Cerebellar cortex (tissue), 1 donor: ENCODE data around the gene UHMK1.
"Not testable (repeated sequence)": the region's sequence is repeated elsewhere in the genome, so short reads cannot be mapped to it uniquely, and the experiment has no call there.

Experiments used
- DNase-seq: peaks from one replicate; pipeline ENCODE4 v3.0.0-alpha.2; 2015; ENCODE audit warnings: low spot score

The UHMK1 gene

GRCh38 chr1:162566870-162567269 is 69.3 kb downstream of the UHMK1 start:
- no peak for DNase-seq

GRCh38 chr1:162568802-162569201 is 71.2 kb downstream of the UHMK1 start:
- DNase-seq = no peak

- no peak for DNase-seq
Observed at GRCh38 chr1:162570718-162571117, 73.1 kb downstream of the UHMK1 start.

- DNase-seq = not testable (repeated sequence)
Observed at GRCh38 chr1:162571121-162571520, 73.5 kb downstream of the UHMK1 start.

DNA sequence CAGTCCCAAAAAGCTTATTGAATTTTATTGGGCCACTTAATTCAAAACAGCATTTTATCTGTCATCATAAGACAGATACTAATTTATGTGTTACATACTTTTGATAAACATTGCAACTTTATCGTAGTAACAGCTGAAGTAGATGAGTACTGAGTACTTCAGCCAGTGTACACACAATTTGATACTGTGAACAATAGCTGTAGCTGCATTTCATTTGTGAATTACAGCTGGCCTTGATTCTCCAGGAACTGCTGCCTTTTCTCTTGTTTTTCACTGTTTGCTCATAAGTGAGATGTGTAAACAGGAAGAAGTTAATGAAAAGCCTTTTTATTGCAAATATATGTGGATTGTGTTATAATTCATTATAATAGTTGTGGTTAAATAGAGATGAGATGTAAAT is 74.1 kb downstream of the UHMK1 start:
- no peak for DNase-seq

- no peak for DNase-seq
Observed at GRCh38 chr1:162573136-162573535, 75.5 kb downstream of the UHMK1 start.

- DNase-seq = no peak
Observed at GRCh38 chr1:162578071-162578700, 80.6 kb downstream of the UHMK1 start.

DNA sequence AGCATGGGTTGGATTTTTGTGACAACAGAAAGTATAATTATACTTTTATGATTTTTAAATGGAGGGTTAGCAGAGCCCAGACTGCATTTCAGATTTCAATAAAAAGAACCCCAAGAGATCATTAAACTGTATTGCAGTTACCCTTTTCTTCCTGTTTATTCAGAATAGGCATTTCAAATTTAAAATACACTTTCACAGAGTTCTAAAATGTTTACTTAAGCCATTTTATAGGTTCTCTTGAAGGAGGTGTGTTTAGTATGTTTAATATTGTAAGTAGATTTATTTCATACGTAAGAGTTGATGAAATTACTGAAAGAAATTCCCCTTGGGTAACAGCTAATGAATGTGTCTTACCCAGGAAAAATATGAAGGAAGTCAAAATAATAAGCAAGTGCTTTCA is 81.3 kb downstream of the UHMK1 start:
- DNase-seq = no peak
